Measurements from ENCODE around the gene SEC31A.
A peak's percentile ranks its signal among the peaks of the same experiment; 100 is the strongest.
"Not testable (repeated sequence)": the region's sequence is repeated elsewhere in the genome, so short reads cannot be mapped to it uniquely, and the experiment has no call there.

SEC31A gene

GRCh38 chr4:82866033-82866432 is 24.9 kb downstream of the SEC31A start:
- not testable (repeated sequence) for H3K4me3 Mint-ChIP-seq, H3K9me3 Mint-ChIP-seq, ATAC-seq, H3K27me3 Mint-ChIP-seq
- Mint-ChIP-seq H3K4me1 (peaks cover 17% of the 10 kb centered on the region), H3K36me3 (peaks cover 74% of the 10 kb centered on the region), H3K27ac (peak overlapping the region; percentile 66)

GRCh38 chr4:82865592-82865991 is 25.4 kb downstream of the SEC31A start:
- Mint-ChIP-seq H3K4me1 (peaks cover 17% of the 10 kb centered on the region), H3K4me3 (no peak overlapping the region), H3K27me3 (no peaks in the 10 kb centered on the region), H3K36me3 (peaks cover 70% of the 10 kb centered on the region), H3K9me3 (no peaks in the 10 kb centered on the region), H3K27ac (peak overlapping the region; percentile 66)
- ATAC-seq: no peak

DNA sequence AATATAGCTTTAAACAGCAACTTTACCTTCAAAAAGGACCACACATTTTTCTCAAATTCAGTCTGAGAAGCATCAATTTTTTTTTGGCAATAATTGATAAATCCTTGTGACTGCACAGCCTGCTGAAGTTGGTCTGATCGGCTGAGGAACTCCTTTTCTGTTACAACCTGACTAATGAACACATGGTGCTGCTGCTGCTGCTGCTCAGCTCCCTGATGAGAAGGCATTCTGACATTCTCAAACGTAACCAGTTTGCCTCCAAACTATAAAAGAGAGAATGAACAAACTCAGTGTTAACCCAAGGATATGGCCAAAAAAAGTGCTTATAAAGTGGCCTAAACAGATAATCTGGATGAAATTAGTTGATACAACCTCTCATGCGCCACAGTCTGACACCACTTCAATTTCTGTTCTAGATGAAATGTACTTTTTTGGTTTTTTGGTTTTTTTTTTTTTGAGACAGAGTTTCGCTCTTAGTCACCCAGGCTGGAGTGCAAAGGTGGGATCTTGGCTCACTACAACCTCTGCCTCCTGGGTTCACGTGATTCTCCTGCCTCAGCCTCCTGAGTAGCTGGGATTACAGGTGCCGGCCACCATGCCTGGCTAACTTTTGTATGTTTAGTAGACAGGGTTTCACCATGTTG is 26.5 kb downstream of the SEC31A start:
- Mint-ChIP-seq H3K27ac (no peak overlapping the region), H3K4me1 (peaks cover 17% of the 10 kb centered on the region), H3K36me3 (peaks cover 59% of the 10 kb centered on the region), H3K27me3 (no peaks in the 10 kb centered on the region), H3K4me3 (no peak overlapping the region), H3K9me3 (no peaks in the 10 kb centered on the region)
- ATAC-seq: no peak

- no peak overlapping the region for H3K27ac Mint-ChIP-seq
- H3K27me3 Mint-ChIP-seq: no peaks in the 10 kb centered on the region
- ATAC-seq: no peak
- no peaks in the 10 kb centered on the region for H3K9me3 Mint-ChIP-seq
- no peak overlapping the region for H3K4me3 Mint-ChIP-seq
- H3K4me1 Mint-ChIP-seq: peaks cover 17% of the 10 kb centered on the region
- H3K36me3 Mint-ChIP-seq: peaks cover 49% of the 10 kb centered on the region
These were observed 29.4 kb downstream of the SEC31A start for GRCh38 chr4:82861529-82861928.

GRCh38 chr4:82860487-82860886 is 30.5 kb downstream of the SEC31A start:
- peaks cover 44% of the 10 kb centered on the region for H3K36me3 Mint-ChIP-seq
- H3K27ac Mint-ChIP-seq, ATAC-seq, H3K9me3 Mint-ChIP-seq, H3K4me1 Mint-ChIP-seq, H3K27me3 Mint-ChIP-seq, H3K4me3 Mint-ChIP-seq: not testable (repeated sequence)

DNA sequence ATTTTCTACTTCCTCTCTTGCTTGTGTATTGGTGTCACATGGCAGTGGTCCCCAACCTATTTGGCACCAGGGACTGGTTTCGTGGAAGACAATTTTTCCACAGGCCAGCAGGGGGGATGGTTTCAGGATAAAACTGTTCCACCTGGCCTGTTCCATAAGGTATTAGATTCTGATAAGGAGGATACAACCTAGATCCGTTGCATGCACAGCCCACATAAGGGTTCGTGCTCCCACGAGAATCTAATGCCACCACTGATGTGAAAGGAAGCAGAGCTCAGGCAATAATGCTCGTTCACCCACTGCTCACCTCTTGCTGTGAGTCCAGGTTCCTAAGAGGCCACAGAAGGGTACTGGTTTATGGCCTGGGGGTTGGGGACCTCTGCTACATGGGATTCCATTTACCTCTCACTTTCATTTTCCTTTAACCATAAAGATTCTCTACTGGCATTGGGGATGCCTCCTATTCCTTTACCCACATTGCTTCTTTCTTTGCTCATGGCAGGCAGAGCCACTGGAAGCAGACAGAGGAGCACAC is 38.1 kb downstream of the SEC31A start:
- peaks cover 57% of the 10 kb centered on the region for H3K36me3 Mint-ChIP-seq
- ATAC-seq: no peak
- no peak overlapping the region for H3K4me3 Mint-ChIP-seq
- no peak overlapping the region for H3K27ac Mint-ChIP-seq
- no peaks in the 10 kb centered on the region for H3K9me3 Mint-ChIP-seq
- no peaks in the 10 kb centered on the region for H3K27me3 Mint-ChIP-seq
- H3K4me1 Mint-ChIP-seq: no peaks in the 10 kb centered on the region

- Mint-ChIP-seq H3K27ac (no peak overlapping the region), H3K9me3 (no peaks in the 10 kb centered on the region), H3K27me3 (no peaks in the 10 kb centered on the region), H3K36me3 (peaks cover 63% of the 10 kb centered on the region), H3K4me3 (no peak overlapping the region), H3K4me1 (no peaks in the 10 kb centered on the region)
- no peak for ATAC-seq
These were observed 38.8 kb downstream of the SEC31A start for GRCh38 chr4:82851885-82852750.

- no peak overlapping the region for H3K27ac Mint-ChIP-seq
- H3K36me3 Mint-ChIP-seq: peaks cover 71% of the 10 kb centered on the region
- no peaks in the 10 kb centered on the region for H3K4me1 Mint-ChIP-seq
- H3K9me3 Mint-ChIP-seq: no peaks in the 10 kb centered on the region
- H3K27me3 Mint-ChIP-seq: no peaks in the 10 kb centered on the region
- ATAC-seq: no peak
- no peak overlapping the region for H3K4me3 Mint-ChIP-seq
These were observed 39.6 kb downstream of the SEC31A start for GRCh38 chr4:82851318-82851717.

- Mint-ChIP-seq H3K9me3 (no peaks in the 10 kb centered on the region), H3K4me1 (no peaks in the 10 kb centered on the region)
These were observed 40.3 kb downstream of the SEC31A start for GRCh38 chr4:82850684-82851083.

DNA sequence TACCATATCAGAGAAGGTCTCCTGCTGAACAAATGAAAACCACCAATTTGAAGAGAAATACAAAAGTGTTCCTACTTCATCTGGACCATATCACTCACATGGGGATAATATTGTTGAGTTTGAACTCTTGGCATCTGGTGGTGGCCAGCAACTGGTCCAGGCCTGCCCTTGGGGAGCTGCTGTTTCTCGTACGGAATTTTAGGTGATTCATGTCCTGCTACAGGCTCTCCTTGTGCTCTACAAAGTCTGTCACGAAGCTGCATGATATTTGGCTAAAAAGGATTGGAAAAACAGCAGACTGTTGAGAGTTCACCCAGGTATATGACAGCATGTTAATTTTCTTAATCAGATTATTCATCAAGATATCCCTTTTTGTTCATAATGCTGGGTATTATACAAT is 42.2 kb downstream of the SEC31A start:
- Mint-ChIP-seq H3K27me3 (no peaks in the 10 kb centered on the region), H3K9me3 (no peaks in the 10 kb centered on the region), H3K36me3 (peaks cover 76% of the 10 kb centered on the region), H3K27ac (no peak overlapping the region), H3K4me3 (no peak overlapping the region), H3K4me1 (no peaks in the 10 kb centered on the region)
- ATAC-seq: no peak

More at GRCh38 chr4:82850684-82851083, 40.3 kb downstream of the SEC31A start:
- Mint-ChIP-seq H3K36me3 (peaks cover 72% of the 10 kb centered on the region), H3K27ac (no peak overlapping the region), H3K27me3 (no peaks in the 10 kb centered on the region), H3K4me3 (no peak overlapping the region)
- no peak for ATAC-seq

GRCh38 chr4:82842593-82842992 is 48.4 kb downstream of the SEC31A start:
- Mint-ChIP-seq H3K27ac (no peak overlapping the region), H3K4me1 (no peaks in the 10 kb centered on the region), H3K36me3 (peaks cover 63% of the 10 kb centered on the region), H3K9me3 (no peaks in the 10 kb centered on the region), H3K4me3 (no peak overlapping the region), H3K27me3 (no peaks in the 10 kb centered on the region)
- ATAC-seq: no peak

GRCh38 chr4:82839624-82840023 is 51.3 kb downstream of the SEC31A start:
- no peak for ATAC-seq
- no peak overlapping the region for H3K27ac Mint-ChIP-seq
- H3K4me1 Mint-ChIP-seq: no peaks in the 10 kb centered on the region
- no peaks in the 10 kb centered on the region for H3K27me3 Mint-ChIP-seq
- H3K9me3 Mint-ChIP-seq: no peaks in the 10 kb centered on the region
- H3K36me3 Mint-ChIP-seq: peaks cover 51% of the 10 kb centered on the region
- no peak overlapping the region for H3K4me3 Mint-ChIP-seq

DNA sequence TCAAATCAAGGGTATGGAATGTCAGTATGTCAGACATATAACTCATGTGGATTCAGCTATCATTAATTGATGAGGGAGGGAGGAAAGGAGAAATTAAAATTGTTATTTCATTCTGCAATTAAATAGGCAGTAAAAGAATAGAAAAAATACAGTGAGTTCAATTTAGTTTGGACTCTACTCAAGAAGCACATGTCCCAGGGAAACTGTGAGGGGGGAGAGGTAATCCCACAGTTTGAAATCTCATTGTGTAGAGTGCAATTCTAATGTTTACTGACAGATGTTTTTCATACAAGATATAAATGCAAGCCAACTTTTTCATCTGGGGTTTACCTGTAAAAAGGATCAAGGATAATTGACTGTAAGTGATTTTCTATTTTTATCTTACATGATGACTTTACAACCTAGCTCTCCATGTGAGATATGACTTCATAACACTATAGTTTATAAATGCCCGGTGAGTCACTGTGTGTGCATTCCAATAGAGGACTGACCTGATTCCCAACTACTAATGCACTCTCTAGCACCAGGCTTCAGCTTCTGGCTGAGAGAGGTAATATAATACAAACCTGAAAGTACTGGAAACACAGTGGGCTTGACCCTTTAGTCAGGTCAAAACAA is 57.1 kb downstream of the SEC31A start:
- Mint-ChIP-seq H3K4me1 (no peaks in the 10 kb centered on the region), H3K4me3 (no peak overlapping the region)

GRCh38 chr4:82833060-82833459 is 57.9 kb downstream of the SEC31A start:
- not testable (repeated sequence) for H3K4me3 Mint-ChIP-seq, H3K4me1 Mint-ChIP-seq, H3K27me3 Mint-ChIP-seq, H3K9me3 Mint-ChIP-seq, ATAC-seq, H3K27ac Mint-ChIP-seq
- H3K36me3 Mint-ChIP-seq: peaks cover 48% of the 10 kb centered on the region

More for the DNA sequence above, 57.1 kb downstream of the SEC31A start:
- no peaks in the 10 kb centered on the region for H3K27me3 Mint-ChIP-seq
- peaks cover 3% of the 10 kb centered on the region for H3K9me3 Mint-ChIP-seq
- peaks cover 48% of the 10 kb centered on the region for H3K36me3 Mint-ChIP-seq
- H3K27ac Mint-ChIP-seq: no peak overlapping the region
- no peak for ATAC-seq

- Mint-ChIP-seq H3K9me3 (no peaks in the 10 kb centered on the region), H3K4me3 (no peak overlapping the region), H3K36me3 (peaks cover 52% of the 10 kb centered on the region), H3K27me3 (no peaks in the 10 kb centered on the region), H3K4me1 (no peaks in the 10 kb centered on the region), H3K27ac (no peak overlapping the region)
- no peak for ATAC-seq
These were observed 65.5 kb downstream of the SEC31A start for GRCh38 chr4:82825425-82825824.
